Liver (tissue), 9 donors: ENCODE results near the gene IBA57. TPM values are rescaled to one million over a fixed set of nuclear protein-coding genes. Genes with fewer than 3 reads are reported as not detected.
"Not testable (repeated sequence)": the region's sequence is repeated elsewhere in the genome, so short reads cannot be mapped to it uniquely, and the experiment has no call there.

Source experiments
- DNase-seq: peaks from one replicate; pipeline ENCODE4 v3.0.0-alpha.2; 2017; ENCODE audit warnings: low spot score
- H3K27ac ChIP-seq, 2 donors: one replicate each; pipeline ENCODE4 v1.7.0; 2013; ENCODE audit warnings: inconsistent platforms in 2 of 2, low read length in 2 of 2, control low read depth in 1 of 2, low read depth in 1 of 2, mild to moderate bottlenecking in 1 of 2
- H3K27me3 ChIP-seq, 4 donors: one replicate each; pipeline versions ENCODE4 v1.6.1 to v1.7.0; 2013; ENCODE audit warnings: low read length in 3 of 4, inconsistent platforms in 1 of 4, mild to moderate bottlenecking in 1 of 4, moderate library complexity in 1 of 4; ENCODE audit not compliant: control insufficient read depth in 4 of 4, insufficient read depth in 4 of 4
- H3K36me3 ChIP-seq, 4 donors: one replicate each; pipeline versions ENCODE4 v1.6.1 to v1.7.0; 2013; ENCODE audit warnings: low read length in 3 of 4, mild to moderate bottlenecking in 3 of 4, low read depth in 1 of 4, moderate library complexity in 1 of 4; ENCODE audit not compliant: control insufficient read depth in 4 of 4, insufficient read depth in 3 of 4
- H3K4me1 ChIP-seq, 4 donors: one replicate each; pipeline versions ENCODE4 v1.6.1 to v1.7.0; 2013; ENCODE audit warnings: low read length in 3 of 4, mild to moderate bottlenecking in 3 of 4, moderate library complexity in 1 of 4; ENCODE audit not compliant: control insufficient read depth in 4 of 4, insufficient read depth in 4 of 4
- H3K4me3 ChIP-seq, 3 donors: one replicate each; pipeline versions ENCODE4 v1.6.1 to v1.7.0; 2013; ENCODE audit warnings: low read length in 3 of 3, control low read depth in 1 of 3, low read depth in 1 of 3, mild to moderate bottlenecking in 1 of 3
- H3K9ac ChIP-seq, 2 donors: one replicate each; pipeline ENCODE4 v1.7.0; 2013; ENCODE audit warnings: low read length in 2 of 2, mild to moderate bottlenecking in 2 of 2, moderate library complexity in 2 of 2, control low read depth in 1 of 2, low read depth in 1 of 2
- H3K9me3 ChIP-seq, 4 donors: one replicate each; pipeline versions ENCODE4 v1.6.1 to v1.7.0; 2013; ENCODE audit warnings: low read length in 3 of 4; ENCODE audit not compliant: control insufficient read depth in 4 of 4
- EGR1 ChIP-seq, 2 donors: IDR thresholded peaks; 2 replicates each; pipeline ENCODE4 v1.6.1; 2016 to 2018; ENCODE audit warnings: antibody characterized with exemption in 2 of 2, low read depth in 2 of 2
- FOXA1 ChIP-seq: IDR thresholded peaks from 2 replicates; pipeline ENCODE4 v1.6.1; 2016; ENCODE audit warnings: antibody characterized with exemption
- FOXA2 ChIP-seq: IDR thresholded peaks from 2 replicates; pipeline ENCODE4 v1.6.1; 2016; ENCODE audit warnings: antibody characterized with exemption
- GABPA ChIP-seq, 2 donors: IDR thresholded peaks in 1 of 2; conservative IDR thresholded peaks in 1 of 2; 2 replicates each; pipeline ENCODE4 v1.6.1; 2016; ENCODE audit warnings: antibody characterized with exemption in 2 of 2, mild to moderate bottlenecking in 1 of 2, moderate library complexity in 1 of 2
- HNF4A ChIP-seq, 2 donors: conservative IDR thresholded peaks; 2 replicates each; pipeline ENCODE4 v1.6.1; 2016; ENCODE audit warnings: antibody characterized with exemption in 2 of 2, mild to moderate bottlenecking in 2 of 2
- HNF4G ChIP-seq: IDR thresholded peaks from 2 replicates; pipeline ENCODE4 v1.6.1; 2016; ENCODE audit warnings: antibody characterized with exemption
- JUND ChIP-seq, 2 donors: IDR thresholded peaks; 2 replicates each; pipeline ENCODE4 v1.6.1; 2016; ENCODE audit warnings: antibody characterized with exemption in 2 of 2
- MAX ChIP-seq: IDR thresholded peaks from 2 replicates; pipeline ENCODE4 v1.6.1; 2016; ENCODE audit warnings: antibody characterized with exemption
- NR2F2 ChIP-seq: IDR thresholded peaks from 2 replicates; pipeline ENCODE4 v1.6.1; 2016; ENCODE audit warnings: antibody characterized with exemption
- RAD21 ChIP-seq, 2 donors: IDR thresholded peaks; 2 replicates each; pipeline ENCODE4 v1.6.1; 2016; ENCODE audit warnings: antibody characterized with exemption in 2 of 2, mild to moderate bottlenecking in 2 of 2
- REST ChIP-seq: IDR thresholded peaks from 2 replicates; pipeline ENCODE4 v1.6.1; 2016; ENCODE audit warnings: antibody characterized with exemption, mild to moderate bottlenecking
- RXRA ChIP-seq, 2 donors: IDR thresholded peaks; 2 replicates each; pipeline ENCODE4 v1.6.1; 2017 to 2018; ENCODE audit warnings: antibody characterized with exemption in 2 of 2, mild to moderate bottlenecking in 1 of 2
- SP1 ChIP-seq: IDR thresholded peaks from 2 replicates; pipeline ENCODE4 v1.6.1; 2018; ENCODE audit warnings: antibody characterized with exemption, mild to moderate bottlenecking
- TAF1 ChIP-seq: conservative IDR thresholded peaks from 2 replicates; pipeline ENCODE4 v1.6.1; 2016; ENCODE audit warnings: antibody characterized with exemption, mild to moderate bottlenecking
- YY1 ChIP-seq: IDR thresholded peaks from 2 replicates; pipeline ENCODE4 v1.6.1; 2016; ENCODE audit warnings: antibody characterized with exemption, mild to moderate bottlenecking
- ZBTB33 ChIP-seq: IDR thresholded peaks from 2 replicates; pipeline ENCODE4 v1.6.1; 2016; ENCODE audit warnings: antibody characterized with exemption
- WGBS: extraction: QIAGEN DNeasy Blood & Tissue Kit; methylation state at CpG from one replicate; pipeline ENCODE4 v1.1.7; 2013; 5-methylcytosine and 5-hydroxymethylcytosine counted together
- polyA plus RNA-seq, 2 donors: library from polyadenylated mRNA; stranded (reverse) in 1 of 2; unstranded in 1 of 2; fragments of 200-250 nt in 1 of 2; fragments of >200 nt in 1 of 2; fragmentation: Nextera tagmentation in 1 of 2; extraction: Ambion mirVana in 1 of 2; gene quantifications; one replicate each; pipeline versions ENCODE4 v1.2.1 to v1.2.3, GENCODE V29; 2013 to 2015
- total RNA-seq, 2 donors: library from RNA; depleted of rRNA; stranded (reverse); fragments of >200 nt; gene quantifications; one replicate each; pipeline ENCODE4 v1.2.3, GENCODE V29; 2014
- donor health status: healthy.
- donor health status: healthy.
- donor health status: healthy.
- donor health status: healthy.
- donor health status: healthy.

The IBA57 gene
- total and polyA plus RNA-seq, 4 donors, result 1.6 to 12.0 (median 8.4) TPM

GRCh38 chr1:228219962-228220780, 54.6 kb downstream of the IBA57 start:
- Histone ChIP-seq H3K36me3 (no peaks in the 10 kb centered on the region), H3K27me3 (no peaks in the 10 kb centered on the region), H3K4me1 (no peaks in the 10 kb centered on the region), H3K27ac (no peak overlapping the region), H3K9ac (no peak overlapping the region), H3K9me3 (peaks cover 0 to 9% (median 5%) of the 10 kb centered on the region in 4 donors), H3K4me3 (no peak overlapping the region)
- TF ChIP-seq SP1 (no peak), HNF4A (conservative IDR thresholded peaks at IDR 0.05) (no peak), RAD21 (IDR thresholded peaks at IDR 0.05) (no peak), RXRA (IDR thresholded peaks at IDR 0.05) (no peak), REST (no peak), JUND (IDR thresholded peaks at IDR 0.05) (no peak), HNF4G (no peak), FOXA1 (no peak), MAX (no peak), GABPA (IDR thresholded peaks at IDR 0.05 in 1 of 2, conservative IDR thresholded peaks at IDR 0.05 in 1 of 2) (no peak)
- no peak for DNase-seq
- 91% methylated on average over 28 of the region's 28 CpGs for WGBS

- not testable (repeated sequence) for H3K4me3 ChIP-seq, H3K9ac ChIP-seq, DNase-seq, H3K36me3 ChIP-seq, H3K4me1 ChIP-seq, H3K27me3 ChIP-seq, H3K27ac ChIP-seq
- peaks cover 0 to 11% (median 5%) of the 10 kb centered on the region in 4 donors for H3K9me3 ChIP-seq
- 92% methylated on average over 9 of the region's 9 CpGs for whole genome bisulfite sequencing
These were observed 55.5 kb downstream of the IBA57 start for GRCh38 chr1:228221097-228221496.

- Histone ChIP-seq H3K9ac (no peak overlapping the region), H3K27me3 (no peaks in the 10 kb centered on the region), H3K27ac (no peak overlapping the region), H3K9me3 (peaks cover 0 to 11% (median 5%) of the 10 kb centered on the region in 4 donors), H3K4me3 (no peak overlapping the region), H3K4me1 (no peaks in the 10 kb centered on the region), H3K36me3 (no peaks in the 10 kb centered on the region)
- DNase-seq, result no peak
- WGBS, result 66% methylated on average over 11 of the region's 11 CpGs
- TF ChIP-seq HNF4A (conservative IDR thresholded peaks at IDR 0.05), result no peak
- TF ChIP-seq EGR1 (IDR thresholded peaks at IDR 0.05; ENCODE audit: low read depth in 2 of 2), result no peak
- TF ChIP-seq ZBTB33, result no peak
- TF ChIP-seq NR2F2, result no peak
- TF ChIP-seq GABPA (IDR thresholded peaks at IDR 0.05 in 1 of 2, conservative IDR thresholded peaks at IDR 0.05 in 1 of 2), result no peak
- no peak for TF ChIP-seq REST
- no peak for TF ChIP-seq YY1
- TF ChIP-seq TAF1, result no peak
- TF ChIP-seq FOXA2, result no peak
- no peak for TF ChIP-seq HNF4G
These were observed 56.9 kb downstream of the IBA57 start for GRCh38 chr1:228222548-228222947.
